GM18951 (cell line): ENCODE results near the gene PRKCE.

Experiments used
- POLR2A ChIP-seq: IDR thresholded peaks from 4 replicates; pipeline ENCODE4 v1.6.1; 2011; ENCODE audit warnings: mild to moderate bottlenecking; ENCODE audit not compliant: insufficient read length, insufficient read depth; ENCODE audit errors: extremely low read depth
- in situ Hi-C: fragments of 300-500 bp; cut with MboI; formaldehyde crosslinking; loops from one replicate; pipeline ENCODE4 v1.12.0; 2022; ENCODE audit warnings: low sequenced_read_pairs, mixed read lengths, inconsistent platforms; ENCODE audit not compliant: unreplicated experiment

The PRKCE gene

DNA sequence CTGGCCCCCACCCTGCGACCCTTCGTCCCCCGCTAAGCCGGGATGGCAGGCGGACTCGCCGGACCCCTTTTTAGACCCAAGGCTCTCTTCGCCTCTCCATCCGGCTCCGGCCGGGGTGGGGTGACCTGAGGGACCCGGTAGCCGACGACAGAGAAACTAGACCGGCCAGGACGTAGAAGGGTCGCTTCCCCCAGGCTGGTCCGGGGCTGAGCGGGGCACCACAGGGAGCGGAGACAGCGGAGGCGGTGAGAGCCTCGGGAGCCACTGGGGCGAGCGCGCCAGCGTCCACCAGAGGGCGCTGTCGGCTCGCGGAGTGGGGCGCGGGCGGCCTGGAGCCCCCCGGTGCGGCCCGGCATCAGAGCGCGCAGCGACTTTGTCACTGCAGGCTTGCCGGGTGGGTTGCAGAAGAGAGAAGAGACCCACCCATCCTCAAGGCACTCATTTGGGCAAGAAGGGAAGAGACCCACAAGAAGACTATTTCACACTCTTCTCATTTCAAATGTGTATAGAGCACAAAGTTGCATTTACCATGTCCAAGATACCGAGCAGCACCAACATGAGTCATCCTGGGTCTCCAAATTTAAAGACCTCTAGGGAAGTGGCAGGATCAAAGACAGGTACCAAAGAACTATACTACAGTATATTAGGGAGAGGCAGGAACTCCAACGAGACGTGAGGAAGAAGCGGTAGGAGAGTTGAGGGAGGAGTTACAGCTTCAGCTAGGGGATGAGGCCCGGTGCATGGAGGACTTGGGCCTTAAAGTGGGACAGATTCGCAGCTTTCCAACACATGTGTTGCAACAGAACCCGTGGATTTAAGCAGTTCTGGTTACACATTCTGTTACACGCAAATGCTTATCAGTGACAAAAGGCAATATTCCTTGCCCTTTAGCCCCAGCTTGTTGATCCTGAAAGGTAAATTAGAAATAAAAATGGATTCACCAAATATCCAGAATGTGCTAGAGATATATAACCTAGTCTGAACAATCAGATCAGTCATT is 7.6 kb upstream of the PRKCE start:
- TF ChIP-seq POLR2A = no peak
- in situ Hi-C loops = loop anchor here (10.0 kb wide), 2 partner anchors 131 to 291 kb away; no protein-coding TSS in a partner anchor

DNA sequence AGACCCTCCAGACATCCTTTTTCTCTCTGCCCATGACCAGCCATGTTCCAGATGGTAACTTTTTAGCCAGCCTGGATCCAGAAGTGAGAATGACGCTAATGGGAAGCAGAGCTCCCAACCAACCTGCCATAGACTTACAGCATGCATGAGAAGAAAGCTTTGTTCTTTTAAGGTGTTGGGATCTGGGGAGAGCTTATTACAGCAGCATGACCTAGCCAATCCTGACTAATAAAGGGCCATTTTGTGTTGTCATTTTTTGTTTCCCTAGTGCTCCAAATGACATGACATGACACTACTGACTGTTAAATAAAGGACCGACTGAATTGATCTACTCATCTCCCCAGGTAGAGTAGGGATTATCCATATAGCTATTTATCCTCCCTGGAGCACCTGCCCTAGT is 5.2 kb upstream of the PRKCE start:
- in situ Hi-C loops = loop anchor here (10.0 kb wide), 2 partner anchors 129 to 289 kb away; no protein-coding TSS in a partner anchor
- no peak for TF ChIP-seq POLR2A

GRCh38 chr2:45647356-45647755 is 4.1 kb upstream of the PRKCE start:
- in situ Hi-C loops = loop anchor here (10.0 kb wide), 2 partner anchors 127 to 287 kb away; no protein-coding TSS in a partner anchor
- TF ChIP-seq POLR2A = no peak

DNA sequence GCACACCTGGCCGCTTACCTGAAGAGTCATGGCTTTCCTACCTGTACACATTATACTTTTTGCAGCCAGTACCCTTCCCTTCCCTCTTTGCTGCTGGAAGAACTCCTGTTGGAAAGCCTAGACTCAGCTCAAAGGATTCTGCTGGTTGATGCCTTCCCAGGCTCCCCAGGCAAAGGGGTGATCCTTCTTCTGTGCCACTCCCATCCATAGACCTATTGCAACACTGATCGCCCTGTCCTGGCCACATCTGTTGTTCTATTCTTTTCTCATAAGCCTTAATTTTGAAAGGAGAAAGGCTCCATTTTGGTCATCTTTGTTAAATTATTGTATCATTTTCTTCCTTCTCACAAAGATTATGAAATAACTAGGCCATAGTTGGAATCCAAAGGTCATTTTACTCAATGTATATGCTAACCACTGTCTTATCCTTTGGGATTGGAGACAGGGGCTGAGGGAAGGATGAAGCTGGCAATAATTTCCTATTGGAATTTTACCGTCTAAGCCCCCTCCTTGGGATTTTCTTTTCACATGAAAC is 3.4 kb upstream of the PRKCE start:
- in situ Hi-C loops = loop anchor here (10.0 kb wide), 2 partner anchors 127 to 287 kb away; no protein-coding TSS in a partner anchor

DNA sequence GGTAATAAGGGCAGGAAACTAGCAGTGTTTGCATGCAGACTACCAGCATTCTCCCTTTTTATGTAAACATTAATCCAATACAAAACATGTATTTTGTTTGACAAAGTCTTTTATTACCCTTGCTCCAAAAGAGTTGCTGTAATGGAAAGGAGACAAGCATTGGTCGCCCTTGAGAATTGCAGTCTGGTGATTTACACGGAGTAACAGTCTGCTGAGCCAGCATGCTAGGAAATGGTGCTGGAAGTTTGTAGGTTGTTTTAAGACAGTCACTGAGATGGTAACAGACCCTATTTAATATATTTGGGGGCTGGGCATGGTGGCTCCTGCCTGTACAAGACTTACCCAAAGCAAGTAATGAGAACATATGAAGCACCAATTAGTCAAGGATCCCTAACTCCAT is 2.8 kb upstream of the PRKCE start:
- in situ Hi-C loops = loop anchor here (10.0 kb wide), 2 partner anchors 126 to 286 kb away; no protein-coding TSS in a partner anchor
- no peak for TF ChIP-seq POLR2A

More for the DNA sequence above, 3.4 kb upstream of the PRKCE start:
- no peak for TF ChIP-seq POLR2A

DNA sequence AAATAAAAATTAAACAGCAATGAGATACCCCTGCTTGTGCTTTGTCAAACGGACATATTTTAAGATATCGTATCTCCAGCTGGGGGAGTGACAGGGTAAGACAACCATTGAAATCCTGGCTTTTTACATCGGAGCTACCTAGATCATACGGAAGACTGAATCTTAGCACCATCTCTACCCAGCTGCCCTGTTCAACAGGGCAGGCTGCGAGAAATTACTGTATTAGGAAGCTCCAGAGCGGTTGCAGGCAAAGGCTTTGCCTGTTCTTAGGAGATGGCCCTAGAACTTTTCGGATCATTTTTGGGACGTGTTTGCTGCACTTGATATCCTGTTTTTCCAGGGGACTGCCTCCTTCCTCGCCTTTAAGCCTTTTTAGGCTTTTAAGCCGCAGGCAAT is 2.0 kb upstream of the PRKCE start:
- in situ Hi-C loops = loop anchor here (10.0 kb wide), 2 partner anchors 125 to 285 kb away; no protein-coding TSS in a partner anchor
- no peak for TF ChIP-seq POLR2A

- in situ Hi-C loops = loop anchor here (10.0 kb wide), 2 partner anchors 125 to 285 kb away; no protein-coding TSS in a partner anchor
- TF ChIP-seq POLR2A = peak; percentile 57
Observed at GRCh38 chr2:45649858-45650811, 1.3 kb upstream of the PRKCE start.

DNA sequence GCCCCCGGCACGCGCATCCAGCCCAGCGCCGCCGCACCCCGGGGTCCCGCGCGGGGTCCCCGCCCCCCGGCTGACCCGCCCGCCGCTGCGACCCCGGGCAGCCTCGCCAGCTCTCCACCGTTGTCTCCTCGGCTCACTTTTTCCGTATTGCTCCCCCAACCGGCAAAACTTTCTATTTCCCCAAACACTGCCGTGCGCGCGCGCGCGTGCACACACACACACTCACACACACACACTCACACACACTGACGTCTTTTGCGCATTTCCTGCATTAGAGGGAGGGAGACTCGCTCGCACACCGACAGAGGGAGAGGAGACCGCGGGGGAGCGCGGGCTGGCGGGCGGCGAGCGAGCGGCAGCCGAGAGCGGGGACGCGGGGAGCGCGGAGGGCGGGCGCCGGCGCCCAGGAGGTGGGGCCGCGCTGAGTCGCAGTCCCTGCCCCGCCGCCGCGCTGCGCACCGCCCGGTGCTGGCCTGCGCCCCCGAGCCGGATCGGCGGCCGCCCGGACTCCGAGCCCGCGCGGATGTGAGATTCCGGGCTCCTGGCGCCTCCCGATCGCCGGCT is 542 bp upstream of the PRKCE start:
- in situ Hi-C loops = no loop called here
- peak; percentile 78 for TF ChIP-seq POLR2A

DNA sequence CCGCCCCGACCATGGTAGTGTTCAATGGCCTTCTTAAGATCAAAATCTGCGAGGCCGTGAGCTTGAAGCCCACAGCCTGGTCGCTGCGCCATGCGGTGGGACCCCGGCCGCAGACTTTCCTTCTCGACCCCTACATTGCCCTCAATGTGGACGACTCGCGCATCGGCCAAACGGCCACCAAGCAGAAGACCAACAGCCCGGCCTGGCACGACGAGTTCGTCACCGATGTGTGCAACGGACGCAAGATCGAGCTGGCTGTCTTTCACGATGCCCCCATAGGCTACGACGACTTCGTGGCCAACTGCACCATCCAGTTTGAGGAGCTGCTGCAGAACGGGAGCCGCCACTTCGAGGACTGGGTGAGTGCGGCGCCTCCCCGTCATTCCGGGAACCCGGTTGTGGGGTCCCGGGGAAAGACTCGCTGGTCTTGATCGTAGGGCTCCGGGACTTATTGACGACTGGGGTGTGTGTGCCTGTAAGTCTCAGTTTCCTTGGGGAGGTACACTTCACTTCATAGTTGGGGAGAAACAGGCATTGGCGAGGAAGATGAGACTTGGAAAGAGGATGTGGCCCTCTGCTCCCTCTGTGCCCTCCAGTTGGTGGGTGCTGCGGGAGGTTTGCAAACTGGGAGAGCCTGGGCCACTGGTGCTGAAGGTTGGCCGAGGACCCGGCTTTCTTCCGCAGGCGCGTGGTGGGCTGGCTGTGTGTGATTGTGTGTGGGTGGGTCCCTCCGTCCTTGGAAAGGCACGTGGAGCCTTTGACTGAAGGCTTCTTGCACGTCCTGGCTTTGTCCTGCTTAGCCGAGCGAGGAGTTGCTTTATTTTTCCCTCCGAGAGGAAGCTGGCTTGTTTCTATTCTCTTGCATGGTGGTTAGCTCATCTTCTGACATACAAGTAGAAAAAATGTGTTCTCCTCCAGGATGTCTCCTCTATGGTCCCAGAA is 886 bp downstream of the PRKCE start:
- no peak for TF ChIP-seq POLR2A
- in situ Hi-C loops = no loop called here

DNA sequence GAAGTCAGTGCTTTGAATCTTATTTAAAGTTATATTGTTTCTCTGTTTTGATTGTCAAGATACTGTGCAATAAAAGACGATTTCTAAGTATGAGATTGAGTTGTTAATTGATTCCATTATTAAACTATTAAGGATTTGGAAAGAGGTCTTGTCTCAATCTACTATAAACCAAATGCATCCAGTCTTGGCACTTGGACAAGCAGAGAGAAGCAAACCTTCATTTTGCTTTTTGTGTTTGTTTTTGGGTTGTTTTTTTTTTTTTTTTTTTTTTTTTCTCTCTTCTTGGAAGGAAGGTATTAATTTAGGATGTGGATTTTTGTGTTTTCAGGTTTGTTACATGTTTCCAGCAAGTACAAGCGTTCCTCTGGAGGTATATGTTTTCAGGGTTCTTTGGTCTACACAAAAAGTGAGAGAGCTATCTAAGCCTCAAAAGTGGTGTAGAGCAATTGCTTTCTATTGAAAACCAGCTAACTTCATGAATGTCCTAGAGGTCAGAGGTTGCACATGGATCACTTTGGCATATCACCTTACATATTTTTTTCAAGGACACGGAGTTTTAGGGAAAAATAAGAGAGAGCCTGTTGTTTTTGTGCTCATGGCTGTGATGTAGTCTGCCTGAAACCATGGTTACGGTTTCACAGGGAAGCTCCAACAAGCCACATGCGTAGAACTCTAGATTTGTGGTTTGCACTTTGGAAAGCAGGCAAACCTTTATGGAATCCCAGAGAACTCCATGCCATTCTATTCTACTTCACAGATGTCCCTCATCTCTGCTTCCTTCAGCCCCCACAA is 1.8 kb downstream of the PRKCE start:
- in situ Hi-C loops = no loop called here
- TF ChIP-seq POLR2A = no peak
